ENCODE data around the gene SLC38A10.

DNA sequence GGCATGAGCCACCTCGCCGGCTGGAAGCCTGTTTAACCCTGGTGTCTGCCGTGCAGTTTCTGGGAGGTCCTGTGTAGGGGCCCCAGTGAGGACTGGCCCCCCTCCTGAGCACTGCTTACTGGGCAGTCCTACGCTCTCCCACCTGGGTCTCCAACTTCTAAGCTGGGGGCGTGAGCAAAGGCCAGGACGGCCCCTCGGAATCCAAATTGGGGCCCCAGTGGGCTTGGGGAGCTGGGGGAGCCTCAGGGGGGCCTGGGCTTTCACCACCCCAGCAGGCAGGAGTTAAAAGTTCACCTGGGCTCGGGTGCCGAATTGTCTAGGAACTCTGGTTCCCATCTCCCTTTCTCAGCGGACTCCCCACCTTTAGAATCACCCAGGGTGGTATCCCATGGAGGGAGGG, 7.2 kb upstream of the SLC38A10 start:
- no peak for TF ChIP-seq EZH2 (IDR thresholded peaks at IDR 0.05; ENCODE audit: borderline replicate concordance, low read depth, low read length, poor library complexity, severe bottlenecking)
- TF ChIP-seq, protein P1, sequence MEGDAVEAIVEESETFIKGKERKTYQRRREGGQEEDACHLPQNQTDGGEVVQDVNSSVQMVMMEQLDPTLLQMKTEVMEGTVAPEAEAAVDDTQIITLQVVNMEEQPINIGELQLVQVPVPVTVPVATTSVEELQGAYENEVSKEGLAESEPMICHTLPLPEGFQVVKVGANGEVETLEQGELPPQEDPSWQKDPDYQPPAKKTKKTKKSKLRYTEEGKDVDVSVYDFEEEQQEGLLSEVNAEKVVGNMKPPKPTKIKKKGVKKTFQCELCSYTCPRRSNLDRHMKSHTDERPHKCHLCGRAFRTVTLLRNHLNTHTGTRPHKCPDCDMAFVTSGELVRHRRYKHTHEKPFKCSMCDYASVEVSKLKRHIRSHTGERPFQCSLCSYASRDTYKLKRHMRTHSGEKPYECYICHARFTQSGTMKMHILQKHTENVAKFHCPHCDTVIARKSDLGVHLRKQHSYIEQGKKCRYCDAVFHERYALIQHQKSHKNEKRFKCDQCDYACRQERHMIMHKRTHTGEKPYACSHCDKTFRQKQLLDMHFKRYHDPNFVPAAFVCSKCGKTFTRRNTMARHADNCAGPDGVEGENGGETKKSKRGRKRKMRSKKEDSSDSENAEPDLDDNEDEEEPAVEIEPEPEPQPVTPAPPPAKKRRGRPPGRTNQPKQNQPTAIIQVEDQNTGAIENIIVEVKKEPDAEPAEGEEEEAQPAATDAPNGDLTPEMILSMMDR (conservative IDR thresholded peaks at IDR 0.05; ENCODE audit: low read depth, low read length), result no peak
